ENCODE measurements around the gene STK10.

The STK10 gene

DNA sequence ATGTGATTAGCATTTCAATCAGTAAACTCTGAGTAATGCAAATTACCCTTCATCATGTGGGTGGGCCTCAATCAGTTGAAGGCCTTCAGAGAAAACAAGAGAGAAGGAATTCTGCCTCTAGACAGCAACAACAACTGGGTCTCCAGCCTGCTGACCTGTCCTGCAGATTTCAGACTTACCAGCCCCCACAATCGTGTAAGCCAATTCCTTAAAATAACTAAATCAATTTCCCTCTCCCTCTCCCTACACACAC, 139.9 kb downstream of the STK10 start:
- Histone ChIP-seq H3K9ac (peak overlapping the region in 1 of 11 experiments; percentile 26; a peak in 1 of 22 replicates), H3K4me1 (peaks cover 45 to 63% (median 52%) of the 10 kb centered on the region in 10 experiments), H3K36me3 (peaks cover 84 to 98% (median 88%) of the 10 kb centered on the region in 11 experiments), H3K27me3 (no peaks in the 10 kb centered on the region), H3K4me2 (peak overlapping the region in 9 of 11 experiments; percentile 7 to 77 (median 58); a peak in 10 of 22 replicates), H4K20me1 (peaks cover 0 to 98% (median 3%) of the 10 kb centered on the region in 11 experiments; a peak in 8 of 22 replicates), H3K27ac (no peak overlapping the region; a peak in 1 of 22 replicates), H3K4me3 (no peak overlapping the region), H3K9me3 (replicated peaks in 1 of 11) (no peaks in the 10 kb centered on the region)
- no peak for TF ChIP-seq Cebpa-rat (IDR thresholded peaks at IDR 0.05)

DNA sequence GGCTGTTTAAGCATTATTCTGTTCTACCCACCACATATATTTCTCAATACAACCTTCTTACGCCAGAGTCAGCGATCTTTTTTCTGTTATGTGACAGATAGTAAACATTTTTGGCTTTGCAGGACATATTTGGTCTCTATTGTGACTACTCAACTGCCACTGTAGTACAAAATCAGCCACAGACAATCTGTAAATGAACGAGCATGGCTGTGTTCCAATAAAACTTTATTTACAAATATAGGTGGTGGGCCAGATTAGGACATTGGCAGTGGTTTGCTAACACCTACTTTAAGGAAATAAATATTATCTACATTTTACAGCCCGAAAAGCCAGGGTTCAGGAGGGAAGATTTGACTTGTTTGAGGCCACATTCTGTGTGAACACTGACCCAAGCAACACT, 141.4 kb downstream of the STK10 start:
- Histone ChIP-seq H4K20me1 (peaks cover 0 to 97% (median 3%) of the 10 kb centered on the region in 11 experiments; a peak in 9 of 22 replicates), H3K9ac (no peak overlapping the region), H3K4me1 (peaks cover 45 to 63% (median 52%) of the 10 kb centered on the region in 10 experiments), H3K9me3 (replicated peaks in 1 of 11) (no peaks in the 10 kb centered on the region), H3K27ac (peak overlapping the region in 6 of 11 experiments; percentile 30 to 79 (median 54); a peak in 5 of 22 replicates), H3K27me3 (no peaks in the 10 kb centered on the region), H3K36me3 (peaks cover 70 to 95% (median 80%) of the 10 kb centered on the region in 11 experiments), H3K4me3 (no peak overlapping the region), H3K4me2 (peak overlapping the region in 9 of 11 experiments; percentile 13 to 77 (median 60); a peak in 11 of 22 replicates)
- no peak for TF ChIP-seq Cebpa-rat (IDR thresholded peaks at IDR 0.05)

DNA sequence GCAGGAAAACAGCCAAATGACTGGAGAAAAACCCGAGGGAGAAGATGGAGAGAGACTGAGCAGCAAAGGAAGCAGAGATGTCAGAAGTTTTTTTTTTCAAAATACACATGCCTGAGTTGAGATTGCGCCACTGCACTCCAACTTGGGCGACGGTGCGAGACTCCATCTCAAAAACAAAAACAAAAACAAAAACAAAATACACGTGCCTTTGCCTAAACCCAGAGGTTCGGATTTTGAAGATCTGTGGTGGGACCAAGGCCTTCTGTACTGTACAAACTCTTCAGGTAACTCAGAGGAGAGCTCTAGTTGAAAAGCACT, 142.8 kb downstream of the STK10 start:
- H4K20me1 ChIP-seq = peaks cover 0 to 92% (median 3%) of the 10 kb centered on the region in 11 experiments; a peak in 9 of 22 replicates
- H3K9me3 ChIP-seq (replicated peaks in 1 of 11) = no peaks in the 10 kb centered on the region
- H3K4me2 ChIP-seq = peak overlapping the region; percentile 22 to 77 (median 58); a peak in 20 of 22 replicates
- peaks cover 45 to 56% (median 52%) of the 10 kb centered on the region in 10 experiments for H3K4me1 ChIP-seq
- peak in 6 of 11 experiments; percentile 21 to 79 (median 44); a peak in 6 of 22 replicates for TF ChIP-seq Cebpa-rat (IDR thresholded peaks at IDR 0.05)
- H3K27me3 ChIP-seq = no peaks in the 10 kb centered on the region
- H3K36me3 ChIP-seq = peaks cover 57 to 81% (median 66%) of the 10 kb centered on the region in 11 experiments
- peak overlapping the region in 3 of 10 experiments; percentile 1 to 9 (median 7); a peak in 2 of 20 replicates for H3K4me3 ChIP-seq
- H3K27ac ChIP-seq = peak overlapping the region in 8 of 11 experiments; percentile 43 to 81 (median 64); a peak in 16 of 22 replicates
- peak overlapping the region in 9 of 11 experiments; percentile 4 to 74 (median 28); a peak in 8 of 22 replicates for H3K9ac ChIP-seq

DNA sequence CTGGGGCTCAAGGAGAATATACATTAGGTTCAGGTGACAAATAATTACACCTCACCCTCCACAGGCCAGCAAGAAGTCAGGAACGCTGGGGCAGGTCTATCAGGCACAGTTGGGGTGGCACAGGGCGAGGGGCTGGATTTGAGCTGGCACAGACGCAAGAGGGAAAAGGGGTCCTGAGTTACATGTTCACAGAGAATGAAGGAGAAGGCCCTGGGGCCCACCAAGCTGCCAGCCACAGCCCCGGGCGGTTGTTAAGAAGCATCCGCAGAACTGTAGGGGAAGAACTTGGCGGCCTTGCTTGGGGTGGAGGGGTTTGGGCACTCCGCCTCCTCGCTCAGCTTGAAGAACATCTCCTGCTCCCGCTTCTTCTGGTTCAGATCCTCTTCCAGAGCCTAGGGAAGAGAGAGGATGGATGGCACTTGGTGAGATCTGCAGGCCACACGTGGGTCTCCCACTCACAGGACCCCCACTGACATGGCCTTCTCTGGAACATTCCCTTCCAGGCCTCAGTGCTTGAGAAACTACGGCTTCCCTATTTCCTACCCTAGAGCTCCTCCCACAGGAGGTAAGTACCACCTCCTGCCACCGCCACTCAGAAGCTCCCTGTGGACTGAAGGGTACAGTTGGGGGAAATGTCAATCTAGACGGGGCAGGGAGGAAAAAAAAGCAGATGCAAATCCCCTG, 143.3 kb downstream of the STK10 start:
- H3K9ac ChIP-seq = peak overlapping the region; percentile 3 to 74 (median 49); a peak in 14 of 22 replicates
- peak overlapping the region; percentile 22 to 77 (median 58); a peak in 20 of 22 replicates for H3K4me2 ChIP-seq
- H4K20me1 ChIP-seq = peaks cover 0 to 89% (median 3%) of the 10 kb centered on the region in 11 experiments; a peak in 9 of 22 replicates
- no peak for TF ChIP-seq Cebpa-rat (IDR thresholded peaks at IDR 0.05)
- no peaks in the 10 kb centered on the region for H3K9me3 ChIP-seq (replicated peaks in 1 of 11)
- peak overlapping the region in 4 of 10 experiments; percentile 1 to 19 (median 8); a peak in 1 of 20 replicates for H3K4me3 ChIP-seq
- no peaks in the 10 kb centered on the region for H3K27me3 ChIP-seq
- H3K4me1 ChIP-seq = peaks cover 45 to 56% (median 51%) of the 10 kb centered on the region in 10 experiments
- H3K36me3 ChIP-seq = peaks cover 52 to 76% (median 61%) of the 10 kb centered on the region in 11 experiments
- peak overlapping the region in 9 of 11 experiments; percentile 35 to 81 (median 62); a peak in 17 of 22 replicates for H3K27ac ChIP-seq

DNA sequence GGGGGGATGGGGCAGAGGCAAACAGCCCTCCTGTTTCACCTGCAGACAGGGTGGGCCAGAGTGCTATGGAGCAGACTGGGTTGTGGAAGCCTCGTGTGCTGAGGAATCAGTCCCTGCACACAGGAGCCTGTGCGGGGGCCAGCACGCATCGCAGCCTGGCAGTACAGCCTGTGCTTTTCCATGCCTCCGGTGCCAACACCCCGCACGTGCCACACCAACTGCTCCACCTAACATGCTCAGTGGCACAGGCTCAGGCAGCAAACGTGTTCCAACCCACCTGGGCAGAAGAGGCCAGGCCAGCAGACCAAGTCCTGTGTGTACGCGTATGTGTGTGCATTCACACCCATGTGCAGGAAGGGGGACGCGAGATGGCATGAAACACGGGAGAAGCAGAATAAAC, 144.2 kb downstream of the STK10 start:
- Histone ChIP-seq H4K20me1 (peaks cover 0 to 84% (median 3%) of the 10 kb centered on the region in 11 experiments; a peak in 9 of 22 replicates), H3K9me3 (replicated peaks in 1 of 11) (no peaks in the 10 kb centered on the region), H3K36me3 (peaks cover 43 to 67% (median 52%) of the 10 kb centered on the region in 11 experiments), H3K27me3 (no peaks in the 10 kb centered on the region), H3K27ac (peak overlapping the region in 5 of 11 experiments; percentile 56 to 81 (median 62); a peak in 5 of 22 replicates), H3K9ac (peak overlapping the region in 2 of 11 experiments; percentile 49 to 72; a peak in 1 of 22 replicates), H3K4me3 (no peak overlapping the region), H3K4me2 (peak overlapping the region in 2 of 11 experiments; percentile 51 to 64; a peak in 4 of 22 replicates), H3K4me1 (peaks cover 41 to 52% (median 44%) of the 10 kb centered on the region in 10 experiments)
- no peak for TF ChIP-seq Cebpa-rat (IDR thresholded peaks at IDR 0.05)

DNA sequence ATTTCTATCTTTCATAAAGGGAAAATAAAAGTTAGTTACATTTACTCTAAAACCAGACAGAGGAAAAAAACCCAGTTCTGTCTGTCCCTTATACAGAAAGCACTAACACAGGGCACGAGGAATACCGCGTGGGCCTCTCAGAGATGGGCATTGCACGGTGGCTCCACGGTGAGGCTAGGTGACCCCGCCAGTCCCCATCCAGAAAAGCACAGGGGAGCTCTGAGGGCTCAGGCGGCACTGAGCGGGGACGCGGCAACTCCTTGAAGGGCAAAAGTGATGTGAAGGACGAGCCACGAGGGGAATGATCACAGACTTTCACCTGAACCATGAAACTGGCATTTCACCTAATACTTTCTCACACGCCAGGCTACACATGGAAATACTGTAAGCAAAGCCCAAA, 145.8 kb downstream of the STK10 start:
- H3K9me3 ChIP-seq (replicated peaks in 1 of 11) = no peaks in the 10 kb centered on the region
- TF ChIP-seq Cebpa-rat (IDR thresholded peaks at IDR 0.05) = no peak
- H3K9ac ChIP-seq = 0 out of 22 replicates have a peak overlapping the region, but pooled peaks of 1 of the 11 experiments have one; percentile 13
- no peak overlapping the region for H3K27ac ChIP-seq
- no peak overlapping the region for H3K4me3 ChIP-seq
- H3K36me3 ChIP-seq = peaks cover 26 to 52% (median 36%) of the 10 kb centered on the region in 11 experiments
- no peaks in the 10 kb centered on the region for H3K27me3 ChIP-seq
- no peak overlapping the region for H3K4me2 ChIP-seq
- peaks cover 0 to 67% (median 3%) of the 10 kb centered on the region in 11 experiments; a peak in 9 of 22 replicates for H4K20me1 ChIP-seq
- peaks cover 25 to 37% (median 31%) of the 10 kb centered on the region in 10 experiments for H3K4me1 ChIP-seq

DNA sequence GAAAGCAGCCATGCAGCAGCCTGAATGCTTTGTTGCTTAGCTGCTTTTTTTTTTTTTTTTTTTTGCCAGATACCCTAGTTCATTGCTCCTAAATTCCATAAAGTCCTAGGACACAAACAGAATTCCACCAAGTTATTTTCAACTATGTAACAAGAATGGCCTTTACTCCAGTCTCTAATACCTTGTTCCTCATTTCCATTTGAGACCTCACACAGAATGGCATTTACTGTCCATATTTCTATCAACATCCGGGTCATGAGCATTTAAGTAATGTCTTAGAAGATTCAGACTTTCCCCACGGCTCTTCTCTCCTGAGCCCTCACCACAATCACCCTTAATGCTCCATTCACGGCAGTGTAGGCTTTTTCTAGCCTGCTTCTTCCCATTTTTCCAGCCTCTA, 149.9 kb downstream of the STK10 start:
- peaks cover 0 to 5% (median 0%) of the 10 kb centered on the region in 11 experiments; a peak in 2 of 22 replicates for H3K9me3 ChIP-seq (replicated peaks in 1 of 11)

DNA sequence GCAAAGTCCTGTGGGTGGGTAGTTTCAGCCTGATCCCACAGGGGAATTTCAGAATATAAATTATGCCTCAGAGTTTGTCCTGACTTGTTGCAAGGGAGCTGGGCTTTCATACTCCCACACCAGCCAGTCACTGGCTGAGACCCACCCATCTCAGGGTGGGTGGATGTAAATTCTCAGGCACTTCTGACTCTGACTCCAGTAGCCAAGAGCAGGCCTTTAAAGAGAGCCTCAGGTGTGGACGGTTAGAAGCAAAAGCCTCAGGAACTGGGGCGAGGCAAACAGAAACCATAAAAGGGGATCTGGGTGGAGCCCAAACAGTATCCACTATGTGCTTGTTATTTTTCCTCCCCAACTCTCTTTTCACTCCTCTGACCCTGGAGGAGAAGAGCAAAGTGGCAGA, 153.0 kb downstream of the STK10 start:
- TF ChIP-seq Cebpa-rat (IDR thresholded peaks at IDR 0.05) = no peak
- Histone ChIP-seq H3K9me3 (replicated peaks in 1 of 11) (peaks cover 23 to 30% (median 27%) of the 10 kb centered on the region in 11 experiments), H3K9ac (peak overlapping the region in 4 of 11 experiments; percentile 20 to 42 (median 33); a peak in 4 of 22 replicates)

More for the DNA sequence above, 149.9 kb downstream of the STK10 start:
- peaks cover 10 to 16% (median 12%) of the 10 kb centered on the region in 10 experiments for H3K4me1 ChIP-seq
- no peak overlapping the region for H3K4me3 ChIP-seq
- H3K4me2 ChIP-seq = no peak overlapping the region
- H3K27ac ChIP-seq = no peak overlapping the region
- peaks cover 0 to 29% (median 0%) of the 10 kb centered on the region in 11 experiments; a peak in 8 of 22 replicates for H4K20me1 ChIP-seq
- no peak overlapping the region for H3K9ac ChIP-seq
- no peaks in the 10 kb centered on the region for H3K27me3 ChIP-seq
- H3K36me3 ChIP-seq = peaks cover 2 to 12% (median 6%) of the 10 kb centered on the region in 11 experiments; a peak in 17 of 22 replicates
- no peak for TF ChIP-seq Cebpa-rat (IDR thresholded peaks at IDR 0.05)

More for the DNA sequence above, 153.0 kb downstream of the STK10 start:
- H3K27me3 ChIP-seq = no peaks in the 10 kb centered on the region
- peaks cover 10 to 16% (median 12%) of the 10 kb centered on the region in 10 experiments for H3K4me1 ChIP-seq
- H3K27ac ChIP-seq = peak overlapping the region in 3 of 11 experiments; percentile 10 to 23 (median 17); a peak in 1 of 22 replicates
- 0 out of 22 replicates have a peak, but pooled peaks cover 0 to 5% (median 0%) of the 10 kb centered on the region in 11 experiments for H4K20me1 ChIP-seq
- peak overlapping the region; percentile 2 to 74 (median 54) for H3K4me2 ChIP-seq
- H3K36me3 ChIP-seq = peaks cover 0 to 12% (median 4%) of the 10 kb centered on the region in 11 experiments; a peak in 7 of 22 replicates
- no peak overlapping the region for H3K4me3 ChIP-seq

All from BLaER1 treated with 17β-estradiol and CSF1 and Interleukin-3, amounts not matched to agents 10 nM and 100 nM (cell line).